NB4 (cell line): ENCODE data around the gene DLG5.

Experiments used
- CTCF ChIP-seq: IDR thresholded peaks from one replicate; pipeline ENCODE4 v1.5.1; 2012; ENCODE audit warnings: low read depth, low read length
- MAX ChIP-seq: IDR thresholded peaks from 2 replicates; pipeline ENCODE4 v1.6.1; 2011; ENCODE audit warnings: low read depth, low read length
- MYC ChIP-seq: IDR thresholded peaks from 2 replicates; pipeline ENCODE4 v1.6.1; 2011; ENCODE audit warnings: low read depth, low read length
- POLR2A ChIP-seq: IDR thresholded peaks from 2 replicates; pipeline ENCODE4 v1.6.1; 2011; ENCODE audit warnings: mild to moderate bottlenecking; ENCODE audit not compliant: insufficient read length; ENCODE audit errors: extremely low read depth

GRCh38 chr10:77961668-77962067, 35.1 kb upstream of the DLG5 start:
- TF ChIP-seq CTCF (no peak), POLR2A (no peak), MYC (no peak), MAX (no peak)
